ENCODE data around the gene FBXW9.

- TF ChIP-seq CTCF (IDR thresholded peaks at IDR 0.05) (no peak), POLR2AphosphoS5 (IDR thresholded peaks at IDR 0.05) (no peak), POLR2A (IDR thresholded peaks at IDR 0.05) (no peak)
Measured at GRCh38 chr19:12689012-12689411, 7.4 kb downstream of the FBXW9 start.
